IPS DF 19.7 (cell line): Measurements from ENCODE around the gene ZBTB11.
A peak's percentile ranks its signal among the peaks of the same experiment; 100 is the strongest.
"Not testable (repeated sequence)": the region's sequence is repeated elsewhere in the genome, so short reads cannot be mapped to it uniquely, and the experiment has no call there.

ENCODE experiments used
- DNase-seq: peaks from one replicate; pipeline ENCODE4 v3.0.0-alpha.2; 2013; ENCODE audit warnings: low read depth, low spot score

The ZBTB11 gene

DNA sequence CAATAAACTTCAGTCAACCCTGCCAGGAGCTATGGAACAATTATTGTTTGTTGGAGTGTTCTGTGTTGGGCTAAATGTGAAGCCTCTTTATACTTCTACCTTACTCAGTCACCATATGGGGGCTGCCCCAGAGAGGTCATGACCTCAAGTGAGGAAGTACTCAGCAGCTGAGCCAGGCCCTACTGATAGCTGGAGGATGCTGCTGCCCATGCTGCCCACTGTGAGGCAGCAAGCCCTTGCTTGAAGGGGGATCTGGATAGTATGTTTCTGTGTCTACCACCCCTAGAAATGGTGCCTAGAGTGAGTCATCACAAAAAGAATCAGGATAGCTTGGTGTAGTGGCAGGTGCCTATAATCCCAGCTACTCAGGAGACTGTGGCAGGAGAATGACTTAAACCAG lies 14.0 kb upstream of the ZBTB11 start:
- no peak for DNase-seq

DNA sequence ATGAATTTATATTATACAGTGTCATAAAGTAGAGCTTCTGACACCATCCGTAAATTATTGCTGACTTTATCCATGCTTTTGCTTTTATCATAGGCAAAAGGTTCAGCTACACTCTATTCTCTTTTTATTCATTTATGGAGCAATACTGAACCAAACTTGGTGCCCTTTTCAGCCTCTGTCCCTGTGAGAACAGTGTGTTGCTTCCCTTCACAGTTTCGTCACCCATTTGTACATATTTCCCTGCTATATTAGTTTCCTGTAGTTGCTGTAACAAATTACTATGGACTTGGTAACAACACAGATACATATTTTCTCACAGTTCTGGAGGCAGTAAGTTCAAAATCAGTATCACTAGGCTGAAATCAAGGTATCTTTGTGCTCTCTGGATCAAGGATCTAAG lies 12.4 kb upstream of the ZBTB11 start:
- no peak for DNase-seq

DNA sequence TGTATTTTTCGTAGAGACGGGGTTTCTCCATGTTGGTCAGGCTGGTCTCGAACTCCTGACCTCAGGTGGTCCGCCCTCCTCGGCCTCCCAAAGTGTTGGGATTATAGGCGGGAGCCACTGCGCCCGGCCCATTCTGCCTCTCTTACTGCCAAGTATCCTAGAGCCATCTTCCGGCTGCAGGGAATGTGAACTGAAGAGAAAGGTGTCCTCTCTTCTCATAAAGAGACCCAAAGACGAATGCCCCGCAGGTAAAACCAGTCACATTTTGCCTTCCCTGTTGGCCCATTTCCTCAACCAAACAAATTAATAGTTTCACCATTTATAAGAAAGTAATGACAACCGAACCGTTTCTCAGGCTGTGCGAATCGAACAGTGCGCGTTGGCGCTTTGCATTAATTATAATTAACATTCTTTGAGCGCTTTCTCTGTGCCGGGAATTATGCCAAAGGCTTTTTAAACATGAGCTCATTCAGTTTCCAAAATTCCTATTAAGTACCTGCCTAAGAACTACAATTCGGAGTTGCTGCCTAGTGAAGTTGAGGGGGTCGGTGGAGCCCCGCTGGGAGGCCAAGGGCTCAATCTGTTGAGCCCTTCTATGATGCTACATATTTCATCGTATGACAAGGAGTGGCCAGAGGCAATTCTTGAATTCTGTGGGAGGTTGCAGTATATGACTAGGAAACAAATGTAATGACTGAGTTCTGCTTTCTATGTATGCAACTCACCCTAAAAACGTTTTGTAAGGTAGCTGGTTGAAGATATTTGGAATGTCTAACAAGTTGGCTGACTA lies 10.4 kb upstream of the ZBTB11 start:
- DNase-seq = no peak

DNA sequence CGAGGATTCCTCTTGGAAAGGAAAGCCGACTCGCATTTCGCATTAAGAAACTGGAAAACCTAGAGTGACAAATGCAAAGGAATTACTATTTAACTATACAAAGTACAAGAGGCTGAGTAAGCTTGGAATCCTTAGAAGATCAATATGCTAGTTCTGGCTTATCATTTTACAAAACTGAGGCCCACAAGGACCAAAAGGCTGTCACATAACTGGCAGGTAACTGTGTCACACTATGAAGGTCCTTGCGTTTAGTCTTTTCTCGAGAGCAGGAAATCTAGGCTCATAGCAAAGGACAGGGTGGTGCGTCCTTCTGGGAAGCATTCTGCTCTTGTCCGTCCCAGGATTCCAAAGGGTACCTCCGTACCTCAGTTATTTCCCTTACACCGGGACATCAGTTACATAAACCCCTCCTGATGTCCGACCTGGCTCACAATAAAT lies 9.0 kb upstream of the ZBTB11 start:
- no peak for DNase-seq

DNA sequence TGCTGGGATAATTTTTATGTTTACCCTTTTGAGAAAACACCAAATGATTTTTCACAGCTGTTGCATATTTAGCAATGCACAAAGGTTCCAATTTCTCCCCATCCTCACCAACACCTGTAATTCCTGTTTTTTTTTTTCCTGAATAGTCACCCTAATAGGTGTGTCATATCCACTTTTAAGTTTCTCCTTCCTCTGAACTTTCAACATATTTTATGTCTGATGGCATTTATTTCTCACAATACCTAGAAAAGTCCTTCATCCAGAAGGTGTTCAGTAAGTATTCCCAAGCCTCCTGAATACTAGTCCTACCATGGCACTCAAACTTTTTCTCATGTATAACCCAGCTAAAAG lies 8.1 kb upstream of the ZBTB11 start:
- no peak for DNase-seq

DNA sequence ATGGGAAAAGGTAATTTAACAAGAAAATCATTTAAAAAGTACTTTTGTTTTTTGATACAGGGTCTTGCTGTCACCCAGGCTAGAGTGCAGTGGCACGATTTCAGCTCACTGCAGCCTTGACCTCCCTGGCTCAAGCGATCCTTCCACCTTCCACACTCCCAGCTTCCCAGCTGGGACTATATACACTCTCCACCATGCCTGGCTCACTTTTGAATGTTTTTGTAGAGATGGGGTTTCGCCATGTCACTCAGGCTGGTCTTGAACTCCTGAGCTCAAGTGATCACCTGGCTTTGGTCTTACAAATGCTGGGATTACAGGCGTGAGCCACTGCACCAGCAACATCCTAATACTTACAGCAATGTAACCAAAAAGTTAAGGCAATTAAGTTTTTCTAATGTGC lies 3.5 kb upstream of the ZBTB11 start:
- no peak for DNase-seq

DNA sequence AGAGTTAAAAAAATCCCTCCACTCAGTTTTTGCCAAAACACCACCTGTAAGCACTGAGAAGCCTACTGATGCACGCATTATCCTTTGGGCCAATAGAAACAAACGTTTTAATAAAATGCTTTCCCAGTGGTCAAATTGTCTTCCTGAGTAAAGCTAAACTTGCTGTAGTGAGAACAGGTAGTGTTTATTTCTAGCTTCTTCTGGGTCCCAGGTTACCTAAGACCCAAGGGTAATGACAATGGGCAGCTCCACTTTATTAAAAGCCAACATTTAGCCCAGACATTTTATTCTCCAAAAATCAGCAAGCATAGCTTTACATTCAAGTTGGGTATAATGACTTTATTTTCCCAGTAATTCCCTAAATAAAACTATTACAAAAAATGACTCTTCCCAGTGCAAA lies 1.9 kb upstream of the ZBTB11 start:
- DNase-seq = not testable (repeated sequence)

DNA sequence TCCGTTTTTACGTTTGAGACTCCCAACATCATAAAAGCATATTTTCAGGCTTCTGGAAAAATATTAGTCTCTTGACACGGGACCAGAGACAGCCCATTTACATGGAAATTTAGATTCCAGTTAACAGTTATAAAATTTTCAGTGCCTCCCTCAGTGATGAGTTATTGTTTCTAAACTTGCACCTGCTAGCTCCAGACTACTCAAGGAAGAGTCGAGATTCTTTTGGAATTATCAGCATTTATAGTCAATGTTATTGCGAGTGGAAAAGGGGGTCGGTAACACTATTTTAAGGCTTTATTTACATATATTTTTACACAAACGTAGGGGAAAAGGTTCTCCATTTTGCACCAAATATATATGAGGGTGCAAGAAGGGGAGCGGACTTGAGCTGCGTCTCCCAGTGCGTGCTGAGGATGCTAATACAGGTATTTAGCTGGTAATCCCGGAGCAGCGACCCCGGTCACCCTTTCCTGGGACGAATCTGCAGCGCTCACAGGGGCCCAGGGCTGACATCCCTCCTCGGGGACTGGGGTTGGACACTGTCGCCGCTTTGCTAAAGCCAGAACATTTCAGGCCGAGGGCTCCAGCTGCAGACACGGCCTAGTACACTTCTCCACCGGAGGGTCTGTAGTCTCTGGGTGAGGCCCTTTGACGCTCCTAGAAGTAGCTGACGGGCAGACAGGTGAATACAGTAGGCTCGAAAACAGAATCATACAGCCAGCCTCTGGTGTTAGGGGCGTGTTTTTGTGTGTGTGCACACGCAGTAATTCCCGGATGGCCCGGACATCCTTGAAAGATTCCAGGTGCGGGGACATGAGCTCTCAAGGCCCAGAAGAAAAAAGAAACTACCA lies 729 bp upstream of the ZBTB11 start:
- DNase-seq = no peak

DNA sequence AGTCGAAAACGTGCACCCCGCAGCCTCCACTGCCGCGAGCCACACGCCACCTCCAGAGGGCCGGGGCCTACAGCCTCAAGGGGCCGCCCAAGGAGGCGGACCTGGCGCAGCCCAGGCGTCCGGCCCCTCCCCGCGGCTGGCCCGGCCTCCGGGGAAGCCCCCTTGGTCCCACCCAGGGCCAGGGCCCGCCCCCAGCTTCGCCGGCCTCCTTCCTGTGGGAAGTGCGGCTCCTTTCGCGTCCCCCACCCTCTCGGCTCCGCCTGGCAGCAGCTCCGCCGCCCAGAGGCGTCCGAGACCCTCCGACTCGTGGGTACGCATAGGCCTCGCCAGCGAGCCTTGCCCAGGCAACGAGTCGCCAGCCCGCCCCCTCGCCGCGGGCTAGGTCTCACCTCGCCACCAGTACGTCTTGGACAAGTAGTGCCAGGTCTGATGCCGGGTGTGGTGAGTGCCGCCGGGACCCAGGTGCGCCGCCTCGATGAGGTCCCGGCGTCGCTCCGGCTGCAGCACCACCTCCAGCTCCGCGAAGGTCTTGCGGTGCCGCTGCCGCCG lies 642 bp downstream of the ZBTB11 start:
- peak; percentile 79 for DNase-seq

DNA sequence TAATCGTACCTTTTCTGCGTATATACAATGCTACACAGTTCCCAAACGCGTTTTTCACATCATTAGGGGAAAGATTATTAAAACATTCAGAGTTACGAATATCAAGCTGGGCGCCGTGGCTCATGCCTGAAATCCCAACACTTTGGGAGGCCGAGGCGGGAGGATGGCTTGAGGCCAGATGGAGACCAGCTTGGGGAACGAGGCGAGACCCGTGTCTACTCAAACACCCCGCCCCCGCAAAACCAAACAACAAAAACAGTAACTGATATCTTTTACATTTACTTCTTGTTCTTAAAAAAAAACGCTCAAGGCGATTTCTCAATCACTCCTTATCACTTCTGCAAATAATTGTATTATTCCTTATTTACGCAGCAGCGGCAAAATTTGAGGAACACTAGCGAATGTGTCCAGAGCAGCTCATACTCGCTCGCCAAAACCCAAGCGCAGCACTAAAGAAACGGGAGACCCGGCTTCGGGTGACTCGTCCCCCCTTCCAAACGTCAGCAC lies 1.2 kb downstream of the ZBTB11 start:
- DNase-seq = no peak

DNA sequence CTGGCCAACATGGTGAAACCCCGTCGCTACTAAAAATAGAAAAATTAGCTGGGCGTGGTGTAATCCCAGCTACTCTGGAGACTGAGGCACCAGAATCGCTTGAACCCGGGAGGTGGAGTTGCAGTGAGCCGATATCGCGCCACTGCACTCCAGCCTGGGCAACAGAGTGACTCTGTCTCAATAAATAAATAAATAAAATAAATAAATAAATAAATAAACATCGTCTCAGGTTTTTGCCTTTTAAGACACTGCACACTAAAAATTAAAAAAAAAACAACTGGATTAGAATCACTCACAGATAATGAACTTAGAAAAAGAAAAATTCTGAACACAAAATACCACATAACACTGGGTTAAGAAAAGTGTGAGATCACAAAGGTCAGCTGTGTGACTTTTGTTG lies 2.4 kb downstream of the ZBTB11 start:
- DNase-seq = no peak

DNA sequence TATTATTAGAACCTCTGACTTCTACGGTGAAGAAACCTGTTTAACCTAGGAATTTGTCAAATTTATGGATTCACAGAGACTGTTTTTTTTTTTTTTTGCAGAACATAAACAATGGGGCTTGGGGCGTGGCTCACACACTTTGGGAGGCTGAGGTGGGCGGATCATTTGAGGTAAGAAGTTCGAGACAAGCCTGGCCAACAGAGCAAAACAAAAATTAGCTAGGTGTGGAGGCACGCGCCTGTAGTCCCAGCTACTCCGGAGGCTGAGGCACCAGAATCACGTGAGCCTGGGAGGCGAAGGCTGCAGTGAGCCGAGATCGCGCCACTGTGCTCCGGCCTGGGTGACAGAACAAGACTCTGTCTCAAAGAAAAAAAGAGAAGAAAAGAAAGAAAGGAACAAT lies 3.0 kb downstream of the ZBTB11 start:
- DNase-seq = no peak

DNA sequence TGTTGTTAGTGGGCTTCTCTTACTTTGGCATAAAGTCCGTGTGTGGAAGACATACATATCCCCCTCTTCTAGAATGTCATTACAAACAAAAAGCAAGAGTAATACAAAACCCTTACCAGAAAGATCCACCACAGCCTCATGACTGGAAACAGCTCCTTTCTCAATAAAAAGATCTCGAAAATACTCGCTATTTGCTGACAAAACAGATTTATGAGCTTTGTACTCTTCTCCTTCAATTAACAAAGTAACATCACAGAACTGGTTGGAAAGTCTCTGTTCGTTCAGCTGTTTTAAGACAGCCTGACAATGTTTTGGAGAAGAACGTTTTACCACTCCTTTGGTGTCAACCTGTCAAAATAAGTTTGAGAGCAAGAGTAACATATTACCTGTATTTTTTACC lies 5.9 kb downstream of the ZBTB11 start:
- no peak for DNase-seq

DNA sequence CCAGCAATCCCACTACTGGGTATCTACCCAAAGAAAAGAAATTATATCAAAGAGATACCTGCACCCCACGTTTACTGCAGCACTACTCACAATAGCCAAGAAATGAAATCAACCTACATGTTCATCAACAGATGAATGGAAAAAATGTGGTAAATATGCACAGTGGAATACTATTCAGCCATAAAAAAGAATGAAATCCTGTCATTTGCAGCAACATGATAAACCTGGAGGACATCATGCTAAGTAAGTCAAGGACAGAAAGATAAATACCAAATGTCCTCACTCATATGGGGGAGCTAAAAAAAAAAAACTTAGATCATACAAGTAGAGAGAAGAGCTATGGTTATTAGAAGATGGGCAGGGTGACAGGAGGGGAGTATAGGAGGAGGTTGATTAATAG lies 9.1 kb downstream of the ZBTB11 start:
- DNase-seq = no peak

DNA sequence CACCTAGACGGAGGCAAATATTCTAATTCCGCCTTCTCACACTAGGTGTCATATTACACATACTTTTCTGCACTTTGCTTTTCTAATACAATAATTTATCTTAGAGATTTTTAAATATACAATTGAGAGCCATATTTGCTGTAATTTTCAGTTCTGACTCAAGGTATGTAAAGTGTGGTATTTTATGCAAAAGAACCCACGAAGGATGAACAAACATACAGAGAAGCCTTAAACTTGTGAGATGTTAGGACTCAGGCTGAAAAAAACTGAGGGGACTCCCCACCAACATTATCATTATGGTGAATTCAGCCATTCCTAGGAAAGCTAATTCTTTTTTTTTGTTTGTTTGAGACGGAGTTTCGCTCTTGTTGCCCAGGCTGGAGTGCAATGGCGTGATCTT lies 9.6 kb downstream of the ZBTB11 start:
- no peak for DNase-seq

DNA sequence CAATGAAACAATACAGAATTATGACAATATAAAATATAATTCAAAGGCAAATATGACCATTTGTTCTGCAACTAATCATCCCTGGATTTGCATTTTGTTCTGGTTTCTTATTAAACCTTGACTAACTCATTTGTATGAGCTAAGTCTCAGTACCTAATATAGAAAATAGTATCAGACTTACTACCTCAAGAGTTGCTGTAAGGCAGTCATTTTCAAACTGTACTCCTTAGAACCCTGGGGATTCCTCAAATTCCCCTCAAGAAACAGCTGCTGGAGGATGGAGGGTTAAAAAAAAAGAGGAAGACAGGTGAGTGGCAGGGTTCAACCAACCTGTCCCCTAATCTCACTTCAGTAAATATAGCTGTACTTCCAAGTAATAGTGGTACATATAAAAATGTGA lies 11.1 kb downstream of the ZBTB11 start:
- DNase-seq = no peak

DNA sequence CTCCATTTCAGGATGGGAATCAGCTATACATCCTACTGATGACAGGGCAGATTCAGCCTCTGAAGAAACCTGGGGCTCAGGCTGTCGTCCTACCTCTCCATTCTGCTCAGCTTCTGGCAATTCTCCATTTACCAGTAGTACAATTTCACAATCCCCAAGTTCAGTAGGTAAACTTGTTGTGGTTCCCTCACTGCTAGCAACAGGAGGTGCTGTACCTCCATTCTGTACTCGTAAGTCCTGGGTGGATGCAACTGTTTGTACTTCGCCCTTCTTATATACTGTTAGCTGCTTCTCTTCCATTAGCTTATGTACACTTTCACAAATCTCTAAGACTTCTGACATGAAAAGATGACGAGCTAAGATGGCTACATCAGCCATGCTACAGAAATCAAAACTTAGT lies 11.6 kb downstream of the ZBTB11 start:
- no peak for DNase-seq

DNA sequence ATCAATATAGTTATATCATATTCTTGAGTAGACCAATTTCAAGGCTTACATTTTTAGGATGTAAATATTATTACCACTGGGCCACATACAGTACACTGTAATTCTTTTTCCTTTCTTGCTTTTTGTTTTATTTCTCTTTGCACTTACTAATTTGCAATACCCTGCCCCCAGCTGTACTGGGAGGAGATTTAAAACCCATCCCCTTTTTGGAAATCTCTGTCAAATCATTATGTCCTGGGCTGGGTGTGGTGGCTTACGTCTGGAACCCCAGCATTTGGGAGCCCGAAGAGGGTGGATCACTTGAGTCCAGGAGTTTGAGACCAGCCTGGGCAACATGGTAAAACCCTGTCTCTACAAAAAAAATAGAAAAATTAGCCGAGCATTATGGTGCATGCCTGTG lies 16.2 kb downstream of the ZBTB11 start:
- no peak for DNase-seq

DNA sequence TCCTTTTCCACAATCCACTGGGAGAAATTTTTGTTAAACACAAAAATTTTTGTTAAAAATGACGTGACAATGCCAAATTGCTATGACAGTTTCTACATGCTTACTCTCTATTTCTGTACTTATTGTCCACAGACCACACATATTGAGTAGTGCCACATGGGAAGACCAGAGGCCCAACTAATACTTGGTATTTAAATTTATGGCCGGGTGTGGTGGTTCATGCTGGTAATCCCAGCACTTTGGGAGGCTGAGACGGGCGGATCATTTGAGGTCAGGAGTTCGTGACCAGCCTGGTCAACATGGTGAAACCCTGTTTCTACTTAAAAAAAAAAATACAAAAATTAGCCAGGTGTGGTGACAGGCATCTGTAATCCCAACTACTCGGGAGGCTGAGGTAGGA lies 20.3 kb downstream of the ZBTB11 start:
- no peak for DNase-seq

DNA sequence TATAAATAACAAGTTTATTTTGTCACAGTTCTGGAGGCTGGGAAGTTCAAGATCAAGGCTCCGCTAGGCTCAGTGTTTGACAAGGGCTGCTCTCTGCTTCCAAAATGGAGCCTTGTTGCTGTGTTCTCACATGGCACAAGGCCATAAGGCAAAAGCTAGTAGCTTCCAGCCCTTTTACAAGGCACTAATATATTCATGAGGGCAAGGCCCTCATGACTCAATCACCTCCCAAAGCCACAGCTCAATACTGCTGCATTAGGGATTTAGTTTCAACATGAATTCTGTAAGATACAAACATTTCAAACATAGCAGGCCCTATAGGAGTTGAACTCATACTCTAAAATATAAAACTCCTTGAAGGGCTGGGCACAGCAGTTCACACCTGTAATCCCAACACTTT lies 30.2 kb downstream of the ZBTB11 start:
- DNase-seq = no peak

DNA sequence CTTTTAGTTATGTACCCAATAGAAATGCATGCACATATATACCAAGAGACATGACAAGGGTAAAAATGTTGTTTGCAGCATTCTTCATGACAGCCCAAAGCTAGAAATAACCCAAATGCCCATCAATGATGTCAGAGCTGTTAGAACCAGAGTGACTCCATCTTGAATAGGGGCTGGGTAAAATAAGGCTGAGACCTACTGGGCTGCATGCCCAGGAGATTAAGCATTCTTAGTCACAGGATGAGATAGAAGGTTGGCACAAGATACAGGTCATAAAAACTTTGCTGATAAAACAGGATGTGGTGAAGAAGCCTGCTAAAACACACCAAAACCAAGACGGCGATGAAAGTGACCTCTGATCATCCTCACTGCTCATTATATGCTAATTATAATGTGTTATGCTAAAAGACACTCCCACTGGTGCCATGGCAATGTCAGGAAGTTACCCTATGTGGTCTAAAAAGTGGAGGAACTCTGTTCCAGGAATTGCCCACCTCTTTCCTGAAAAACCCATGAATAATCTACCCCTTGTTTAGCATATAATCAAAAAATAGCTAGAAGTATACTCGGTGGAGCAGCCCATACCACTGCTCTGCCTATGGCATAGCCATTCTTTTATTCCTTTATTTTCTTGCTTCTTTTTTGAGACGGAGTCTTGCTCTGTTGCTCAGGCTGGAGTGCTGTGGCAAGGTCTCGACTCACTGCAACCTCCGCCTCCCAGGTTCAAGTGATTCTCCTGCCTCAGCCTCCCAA lies 32.9 kb downstream of the ZBTB11 start:
- DNase-seq = no peak
